Activated T-cell treated with anti-CD3 and anti-CD28 coated beads, Interleukin-2, amount 50 U/mL, for 48 hours (primary cell): ENCODE measurements around the gene FNIP2.
"Not testable (repeated sequence)": the region's sequence is repeated elsewhere in the genome, so short reads cannot be mapped to it uniquely, and the experiment has no call there.

Source experiments
- DNase-seq, 2 experiments: peaks; one replicate each; pipeline ENCODE4 v3.0.0-alpha.2; 2020

FNIP2 gene

GRCh38 chr4:158768555-158769174 is at the start of gene FNIP2:
TSS of gene FNIP2 (plus strand) at chr4:158769026. CDS start at chr4:158769213, 187 bp downstream.
- DNase-seq, result peak; percentile 70 to 75

- no peak for DNase-seq
Observed at GRCh38 chr4:158721680-158722079, 47.1 kb upstream of the FNIP2 start.

- peak; percentile 32 to 35 for DNase-seq
Observed at GRCh38 chr4:158722291-158722916, 46.4 kb upstream of the FNIP2 start.

GRCh38 chr4:158722917-158723793 is 45.7 kb upstream of the FNIP2 start, which contains the start of gene PPID:
TSS of gene PPID (minus strand) at chr4:158723396. CDS start at chr4:158723288, 108 bp downstream.
- peak; percentile 91 for DNase-seq

- no peak for DNase-seq
Observed at GRCh38 chr4:158724637-158725036, 44.2 kb upstream of the FNIP2 start.

GRCh38 chr4:158726633-158727032 is 42.2 kb upstream of the FNIP2 start:
- DNase-seq, result no peak

- DNase-seq, result no peak
Observed at GRCh38 chr4:158728236-158728635, 40.6 kb upstream of the FNIP2 start.

GRCh38 chr4:158729716-158730559 is 38.9 kb upstream of the FNIP2 start:
- peak; percentile 58 to 66 for DNase-seq

GRCh38 chr4:158738866-158739265 is 30.0 kb upstream of the FNIP2 start:
- DNase-seq, result no peak

GRCh38 chr4:158739600-158739999 is 29.2 kb upstream of the FNIP2 start:
- DNase-seq, result no peak

GRCh38 chr4:158741326-158742021 is 27.4 kb upstream of the FNIP2 start:
- DNase-seq, result no peak

GRCh38 chr4:158746537-158746936 is 22.3 kb upstream of the FNIP2 start:
- not testable (repeated sequence) for DNase-seq

- DNase-seq, result no peak
Observed at GRCh38 chr4:158750379-158750778, 18.4 kb upstream of the FNIP2 start.

GRCh38 chr4:158754385-158755180 is 14.2 kb upstream of the FNIP2 start:
- no peak for DNase-seq

GRCh38 chr4:158755819-158756218 is 13.0 kb upstream of the FNIP2 start:
- DNase-seq, result not testable (repeated sequence)

GRCh38 chr4:158756588-158756987 is 12.2 kb upstream of the FNIP2 start:
- no peak for DNase-seq

- DNase-seq, result no peak
Observed at GRCh38 chr4:158758142-158758541, 10.7 kb upstream of the FNIP2 start.

GRCh38 chr4:158758703-158759102 is 10.1 kb upstream of the FNIP2 start:
- DNase-seq, result no peak

- not testable (repeated sequence) for DNase-seq
Observed at GRCh38 chr4:158759539-158759938, 9.3 kb upstream of the FNIP2 start.

- DNase-seq, result no peak
Observed at GRCh38 chr4:158760866-158761265, 8.0 kb upstream of the FNIP2 start.

- no peak for DNase-seq
Observed at GRCh38 chr4:158762553-158762952, 6.3 kb upstream of the FNIP2 start.
